ENCODE measurements around the gene LGR4. TPM values are rescaled to one million over a fixed set of nuclear protein-coding genes. Genes with fewer than 3 reads are reported as not detected.

The LGR4 gene
- total RNA-seq, 1 donor from 2014 or later = 15.9 TPM

GRCh38 chr11:27459191-27459590, 13.4 kb downstream of the LGR4 start:
- Histone ChIP-seq H3K4me3 (ENCODE audit: low read depth, low read length) (no peak overlapping the region), H3K36me3 (ENCODE audit: control insufficient read depth, insufficient read depth, low read length) (no peaks in the 10 kb centered on the region), H3K27me3 (ENCODE audit: control insufficient read depth, insufficient read depth, low read length) (no peaks in the 10 kb centered on the region)
- TF ChIP-seq, protein P1, sequence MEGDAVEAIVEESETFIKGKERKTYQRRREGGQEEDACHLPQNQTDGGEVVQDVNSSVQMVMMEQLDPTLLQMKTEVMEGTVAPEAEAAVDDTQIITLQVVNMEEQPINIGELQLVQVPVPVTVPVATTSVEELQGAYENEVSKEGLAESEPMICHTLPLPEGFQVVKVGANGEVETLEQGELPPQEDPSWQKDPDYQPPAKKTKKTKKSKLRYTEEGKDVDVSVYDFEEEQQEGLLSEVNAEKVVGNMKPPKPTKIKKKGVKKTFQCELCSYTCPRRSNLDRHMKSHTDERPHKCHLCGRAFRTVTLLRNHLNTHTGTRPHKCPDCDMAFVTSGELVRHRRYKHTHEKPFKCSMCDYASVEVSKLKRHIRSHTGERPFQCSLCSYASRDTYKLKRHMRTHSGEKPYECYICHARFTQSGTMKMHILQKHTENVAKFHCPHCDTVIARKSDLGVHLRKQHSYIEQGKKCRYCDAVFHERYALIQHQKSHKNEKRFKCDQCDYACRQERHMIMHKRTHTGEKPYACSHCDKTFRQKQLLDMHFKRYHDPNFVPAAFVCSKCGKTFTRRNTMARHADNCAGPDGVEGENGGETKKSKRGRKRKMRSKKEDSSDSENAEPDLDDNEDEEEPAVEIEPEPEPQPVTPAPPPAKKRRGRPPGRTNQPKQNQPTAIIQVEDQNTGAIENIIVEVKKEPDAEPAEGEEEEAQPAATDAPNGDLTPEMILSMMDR (IDR thresholded peaks at IDR 0.05; ENCODE audit: insufficient read depth, low read length, poor library complexity, severe bottlenecking) = no peak
- DNase-seq (ENCODE audit: low read depth) = no peak

DNA sequence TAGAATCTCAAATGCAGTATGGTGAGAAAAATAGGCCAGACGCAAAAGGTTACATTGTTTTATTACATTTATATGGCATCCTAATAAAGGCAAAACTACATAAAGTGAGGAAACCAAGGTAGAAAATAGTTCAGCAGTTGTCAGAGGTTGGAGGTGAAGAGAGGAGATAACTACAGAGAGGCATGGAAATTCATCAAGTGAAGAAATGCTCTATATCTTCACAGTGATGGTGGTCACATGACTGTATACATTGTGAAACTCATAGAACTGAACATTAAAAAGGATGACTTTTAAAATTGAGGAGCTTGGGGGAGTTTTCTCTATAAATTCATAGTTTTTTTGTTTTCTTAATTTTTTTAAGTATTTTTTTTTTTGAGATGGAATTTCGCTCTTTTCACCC, 14.4 kb downstream of the LGR4 start:
- H3K27me3 ChIP-seq (ENCODE audit: control insufficient read depth, insufficient read depth, low read length) = no peaks in the 10 kb centered on the region
- TF ChIP-seq, protein P1 (IDR thresholded peaks at IDR 0.05; ENCODE audit: insufficient read depth, low read length, poor library complexity, severe bottlenecking) = no peak
- DNase-seq (ENCODE audit: low read depth) = no peak
- H3K36me3 ChIP-seq (ENCODE audit: control insufficient read depth, insufficient read depth, low read length) = no peaks in the 10 kb centered on the region
- H3K4me3 ChIP-seq (ENCODE audit: low read depth, low read length) = no peak overlapping the region

GRCh38 chr11:27456795-27457329, 15.7 kb downstream of the LGR4 start:
- no peak for DNase-seq (ENCODE audit: low read depth)
- H3K4me3 ChIP-seq (ENCODE audit: low read depth, low read length) = no peak overlapping the region
- H3K27me3 ChIP-seq (ENCODE audit: control insufficient read depth, insufficient read depth, low read length) = no peaks in the 10 kb centered on the region

GRCh38 chr11:27456140-27456794, 16.3 kb downstream of the LGR4 start:
- peak; percentile 74 for DNase-seq (ENCODE audit: low read depth)
- TF ChIP-seq, protein P1 (IDR thresholded peaks at IDR 0.05; ENCODE audit: insufficient read depth, low read length, poor library complexity, severe bottlenecking) = no peak
- no peak overlapping the region for H3K4me3 ChIP-seq (ENCODE audit: low read depth, low read length)
- no peaks in the 10 kb centered on the region for H3K36me3 ChIP-seq (ENCODE audit: control insufficient read depth, insufficient read depth, low read length)
- H3K27me3 ChIP-seq (ENCODE audit: control insufficient read depth, insufficient read depth, low read length) = no peaks in the 10 kb centered on the region

More at GRCh38 chr11:27456795-27457329, 15.7 kb downstream of the LGR4 start:
- TF ChIP-seq, protein P1 (IDR thresholded peaks at IDR 0.05; ENCODE audit: insufficient read depth, low read length, poor library complexity, severe bottlenecking) = no peak
- H3K36me3 ChIP-seq (ENCODE audit: control insufficient read depth, insufficient read depth, low read length) = no peaks in the 10 kb centered on the region

- Histone ChIP-seq H3K4me3 (ENCODE audit: low read depth, low read length) (no peak overlapping the region), H3K27me3 (ENCODE audit: control insufficient read depth, insufficient read depth, low read length) (no peaks in the 10 kb centered on the region), H3K36me3 (ENCODE audit: control insufficient read depth, insufficient read depth, low read length) (no peaks in the 10 kb centered on the region)
- TF ChIP-seq, protein P1 (IDR thresholded peaks at IDR 0.05; ENCODE audit: insufficient read depth, low read length, poor library complexity, severe bottlenecking) = no peak
- DNase-seq (ENCODE audit: low read depth) = no peak
Measured at GRCh38 chr11:27455667-27456066, 16.9 kb downstream of the LGR4 start.

GRCh38 chr11:27453701-27454100, 18.9 kb downstream of the LGR4 start:
- no peak for DNase-seq (ENCODE audit: low read depth)
- Histone ChIP-seq H3K36me3 (ENCODE audit: control insufficient read depth, insufficient read depth, low read length) (no peaks in the 10 kb centered on the region), H3K4me3 (ENCODE audit: low read depth, low read length) (no peak overlapping the region), H3K27me3 (ENCODE audit: control insufficient read depth, insufficient read depth, low read length) (no peaks in the 10 kb centered on the region)
- TF ChIP-seq, protein P1 (IDR thresholded peaks at IDR 0.05; ENCODE audit: insufficient read depth, low read length, poor library complexity, severe bottlenecking) = no peak

All from kidney epithelial cell (primary cell).